OCI-LY7 (cell line): ENCODE data around the gene RPUSD1.

Source experiments
- CTCF ChIP-seq: fragments of 200-600 bp; sonication (generic); conservative IDR thresholded peaks from 2 replicates; pipeline ENCODE4 v1.5.1; 2014; ENCODE audit warnings: mild to moderate bottlenecking, antibody characterized with exemption, low read length, moderate library complexity, mixed read lengths
- EZH2phosphoT487 ChIP-seq: fragments of 200-600 bp; sonication (generic); IDR thresholded peaks from 2 replicates; pipeline ENCODE4 v1.6.1; 2018; ENCODE audit warnings: low read depth, borderline replicate concordance, mild to moderate bottlenecking, mixed run types, antibody characterized with exemption, low read length, moderate library complexity, mixed read lengths

GRCh38 chr16:802461-802860, 14.3 kb upstream of the RPUSD1 start:
- TF ChIP-seq CTCF: no peak
- no peak for TF ChIP-seq EZH2phosphoT487
